Measurements from ENCODE around the gene HYOU1.

GRCh38 chr11:119030029-119030328 lies 27.0 kb downstream of the HYOU1 start:
- TF ChIP-seq CTCF (IDR thresholded peaks at IDR 0.05; ENCODE audit: poor library complexity), result no peak
- no peak for TF ChIP-seq EZH2 (IDR thresholded peaks at IDR 0.05; ENCODE audit: borderline replicate concordance)
- TF ChIP-seq EZH2phosphoT487 (IDR thresholded peaks at IDR 0.05; ENCODE audit: low read depth, severe bottlenecking, unreplicated experiment), result no peak
